Epithelial cell of esophagus (primary cell): ENCODE data around the gene TTC1.
A peak's percentile ranks its signal among the peaks of the same experiment; 100 is the strongest.

ENCODE experiments used
- DNase-seq: peaks from one replicate; pipeline ENCODE4 v3.0.0; 2010; ENCODE audit warnings: low read depth
- H3K4me3 ChIP-seq: 2 replicates; pipeline ENCODE4 v1.5.1; 2011; ENCODE audit warnings: mild to moderate bottlenecking, low read length, control low read depth
- TF ChIP-seq, protein P1 (sequence below): IDR thresholded peaks from 2 replicates; pipeline ENCODE4 v1.5.1; 2011; ENCODE audit warnings: low read depth, mild to moderate bottlenecking, low read length, control low read depth, inconsistent platforms; ENCODE audit not compliant: insufficient read depth; ENCODE audit errors: missing control alignments

Gene TTC1

DNA sequence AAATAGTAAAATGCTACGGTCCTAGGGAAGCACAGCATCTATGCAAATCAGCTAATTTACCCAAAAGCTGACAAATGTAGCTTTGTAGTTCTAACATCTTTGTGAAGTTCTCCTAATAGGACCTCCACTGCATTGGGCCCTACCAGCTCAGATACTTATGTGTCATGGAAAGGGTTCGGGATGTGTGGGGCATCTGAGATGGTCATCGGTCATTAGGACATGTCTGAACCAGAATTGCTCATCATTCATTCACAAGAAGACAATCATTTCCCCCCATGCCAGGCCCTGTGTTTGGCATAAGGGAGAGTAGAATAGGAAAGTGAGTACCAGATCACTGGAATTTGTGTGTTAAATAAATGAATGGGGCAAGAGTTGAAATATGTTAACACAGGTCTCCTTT is 74.6 kb downstream of the TTC1 start:
- DNase-seq, result peak; percentile 49

DNA sequence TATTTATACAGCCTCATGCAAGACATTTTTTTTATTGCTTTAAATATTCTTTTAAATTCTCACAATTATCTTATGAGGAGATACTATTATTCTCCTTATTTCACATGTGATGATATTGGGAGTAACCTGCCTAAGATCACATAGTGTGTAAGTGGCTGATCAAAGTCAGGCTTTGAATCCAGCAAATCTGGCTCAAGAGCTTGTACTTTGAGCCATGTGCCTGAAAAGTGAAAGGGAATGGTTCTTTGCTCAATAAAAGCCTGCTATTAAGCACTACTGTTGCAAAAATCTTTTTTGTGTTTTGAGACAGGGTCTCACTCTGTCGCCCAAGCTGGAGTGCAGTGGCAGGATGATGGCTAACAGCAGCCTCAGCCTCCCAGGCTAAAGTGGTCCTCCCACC is 75.2 kb downstream of the TTC1 start:
- TF ChIP-seq, protein P1, sequence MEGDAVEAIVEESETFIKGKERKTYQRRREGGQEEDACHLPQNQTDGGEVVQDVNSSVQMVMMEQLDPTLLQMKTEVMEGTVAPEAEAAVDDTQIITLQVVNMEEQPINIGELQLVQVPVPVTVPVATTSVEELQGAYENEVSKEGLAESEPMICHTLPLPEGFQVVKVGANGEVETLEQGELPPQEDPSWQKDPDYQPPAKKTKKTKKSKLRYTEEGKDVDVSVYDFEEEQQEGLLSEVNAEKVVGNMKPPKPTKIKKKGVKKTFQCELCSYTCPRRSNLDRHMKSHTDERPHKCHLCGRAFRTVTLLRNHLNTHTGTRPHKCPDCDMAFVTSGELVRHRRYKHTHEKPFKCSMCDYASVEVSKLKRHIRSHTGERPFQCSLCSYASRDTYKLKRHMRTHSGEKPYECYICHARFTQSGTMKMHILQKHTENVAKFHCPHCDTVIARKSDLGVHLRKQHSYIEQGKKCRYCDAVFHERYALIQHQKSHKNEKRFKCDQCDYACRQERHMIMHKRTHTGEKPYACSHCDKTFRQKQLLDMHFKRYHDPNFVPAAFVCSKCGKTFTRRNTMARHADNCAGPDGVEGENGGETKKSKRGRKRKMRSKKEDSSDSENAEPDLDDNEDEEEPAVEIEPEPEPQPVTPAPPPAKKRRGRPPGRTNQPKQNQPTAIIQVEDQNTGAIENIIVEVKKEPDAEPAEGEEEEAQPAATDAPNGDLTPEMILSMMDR, result no peak
- DNase-seq, result no peak
- H3K4me3 ChIP-seq, result no peak overlapping the region

More for the DNA sequence above, 74.6 kb downstream of the TTC1 start:
- no peak overlapping the region for H3K4me3 ChIP-seq
- TF ChIP-seq, protein P1, result no peak

DNA sequence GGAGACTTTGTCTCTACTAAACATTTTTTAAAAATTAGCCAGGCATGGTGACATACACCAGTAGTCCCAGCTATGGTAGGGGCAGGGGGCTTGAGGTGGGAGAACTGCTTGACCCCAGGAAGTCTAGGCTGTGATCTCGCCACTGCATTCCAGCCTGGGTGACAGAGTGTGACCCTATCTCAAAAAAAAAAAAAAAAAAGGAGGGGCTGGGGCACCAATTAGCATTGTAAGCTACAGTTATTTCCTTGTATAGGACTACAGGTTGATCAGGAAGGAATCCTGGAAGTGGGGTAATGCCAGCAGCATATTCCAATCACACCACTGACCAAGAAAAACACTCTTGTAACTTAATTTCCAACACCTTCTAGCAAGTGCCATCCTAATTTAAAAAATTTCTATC is 78.3 kb downstream of the TTC1 start:
- DNase-seq, result no peak
- H3K4me3 ChIP-seq, result no peak overlapping the region
- TF ChIP-seq, protein P1, result no peak

DNA sequence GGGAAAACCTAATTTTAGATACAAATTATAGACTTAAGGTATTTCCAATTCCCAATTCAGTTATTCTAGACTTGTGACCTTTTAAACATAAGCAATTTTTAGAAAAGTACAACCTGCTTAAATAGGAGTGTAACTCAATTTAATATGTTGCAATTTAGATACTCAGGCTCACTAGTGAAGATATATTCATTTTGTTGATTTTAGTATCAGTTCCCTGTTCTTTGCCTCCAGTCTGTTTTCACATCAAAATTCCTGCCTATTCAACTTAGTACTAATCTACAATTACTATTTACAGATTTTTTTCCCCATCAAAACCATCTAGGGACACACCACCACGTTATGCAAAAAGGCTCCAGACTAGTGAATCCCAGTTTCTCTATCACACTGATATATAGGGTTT is 79.9 kb downstream of the TTC1 start:
- H3K4me3 ChIP-seq, result no peak overlapping the region
- TF ChIP-seq, protein P1, result no peak
- DNase-seq, result no peak

DNA sequence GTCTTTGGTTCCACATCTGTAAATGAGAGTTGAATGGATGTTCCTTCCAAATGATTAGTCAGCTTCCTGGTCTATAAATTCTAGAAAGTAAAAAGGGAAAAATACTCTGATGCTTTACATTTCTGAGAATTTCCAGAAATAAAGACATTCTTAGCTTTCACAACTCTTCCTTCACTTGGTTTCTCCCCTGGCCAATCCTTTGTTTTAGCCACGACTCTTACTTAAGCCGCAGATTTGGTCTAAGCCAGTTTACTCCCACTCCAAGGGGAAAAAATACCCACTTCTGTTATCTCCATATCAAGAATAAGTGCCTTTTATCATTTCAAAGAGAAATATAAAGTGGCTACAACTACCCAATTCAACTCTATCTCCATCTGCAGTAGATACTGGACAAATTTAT is 80.6 kb downstream of the TTC1 start:
- DNase-seq, result no peak
- TF ChIP-seq, protein P1, result no peak
- no peak overlapping the region for H3K4me3 ChIP-seq

DNA sequence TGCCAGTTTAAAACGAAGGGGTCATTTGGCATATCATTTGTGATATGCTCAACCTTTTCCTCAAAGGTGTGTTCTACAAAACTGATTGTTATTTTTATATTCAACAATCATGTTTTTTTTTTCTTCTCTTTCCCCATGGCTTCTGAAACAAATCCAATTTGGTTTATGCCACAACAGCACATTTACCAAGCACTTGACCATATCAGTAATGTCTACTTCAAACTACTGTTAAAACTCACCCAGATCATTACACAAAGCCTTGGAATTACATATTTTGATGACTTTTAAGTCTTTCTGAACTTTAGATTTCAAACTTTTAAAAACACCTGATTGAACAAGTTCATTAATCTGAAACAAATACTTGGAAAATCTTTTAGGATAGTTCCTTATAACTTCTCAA is 81.1 kb downstream of the TTC1 start:
- no peak overlapping the region for H3K4me3 ChIP-seq
- DNase-seq, result no peak
- TF ChIP-seq, protein P1, result no peak

DNA sequence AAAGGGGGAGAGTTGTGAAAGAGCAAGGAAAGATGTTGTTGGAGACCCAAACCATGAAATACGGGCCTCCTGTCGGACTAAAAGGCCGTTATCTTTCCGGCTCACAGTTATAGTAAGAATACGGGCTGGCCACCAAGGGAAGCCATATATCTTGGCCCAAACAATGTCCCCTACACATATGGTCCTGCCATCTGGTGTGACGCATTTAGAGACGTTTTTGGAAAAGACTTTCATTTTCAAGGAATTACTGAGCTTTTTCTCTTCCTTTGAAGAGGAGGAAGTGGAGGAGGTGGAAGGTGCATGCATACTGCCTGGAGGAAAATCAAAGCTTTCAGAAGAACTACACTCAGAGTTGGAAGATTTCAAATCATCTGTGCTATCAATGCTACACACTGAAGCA is 83.6 kb downstream of the TTC1 start:
- no peak overlapping the region for H3K4me3 ChIP-seq
- DNase-seq, result no peak
- TF ChIP-seq, protein P1, result no peak
